HG03064 (cell line): ENCODE results near the gene ZNF185.

Source experiments
- ATAC-seq: cut with Tn5 transposase; IDR thresholded peaks from one replicate; pipeline ENCODE4 v1.9.1; 2021; ENCODE audit warnings: low read depth; ENCODE audit not compliant: unreplicated experiment

ZNF185 gene

GRCh38 chrX:152913910-152914309, 16.0 kb downstream of the ZNF185 start:
- no peak for ATAC-seq

DNA sequence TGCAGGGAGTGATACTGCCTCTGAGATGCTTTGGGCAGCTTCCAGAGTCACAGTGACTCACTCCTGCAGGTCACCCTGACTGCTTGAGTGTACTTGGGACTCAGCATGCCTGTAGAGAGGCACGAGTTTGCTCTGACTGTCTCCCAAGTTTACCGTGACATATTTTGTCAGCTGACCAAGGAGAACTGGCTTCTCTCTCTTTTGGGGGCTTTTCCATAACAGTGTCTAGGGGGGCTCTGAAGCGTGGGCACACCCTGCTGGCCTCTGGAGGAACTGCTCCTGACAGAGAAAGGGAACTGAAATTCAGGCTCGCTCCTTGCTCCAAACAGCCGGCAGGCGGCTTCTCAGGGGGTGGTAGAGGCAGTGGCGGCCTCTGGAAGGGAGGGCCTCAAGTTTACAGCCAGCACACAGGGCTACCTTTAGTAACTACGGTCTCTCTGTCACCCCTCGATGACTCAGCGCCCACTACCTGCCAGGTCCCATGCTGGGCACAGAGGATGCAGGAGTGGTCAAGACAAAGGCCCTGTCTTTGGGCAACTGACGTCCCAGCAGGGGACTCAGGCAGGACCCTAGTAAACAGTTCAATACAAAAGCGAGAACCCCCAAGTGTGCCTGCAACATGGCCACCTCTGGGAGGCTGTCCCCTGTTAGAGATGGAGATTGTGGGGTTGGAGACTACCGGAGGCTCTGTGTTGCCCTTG, 17.8 kb downstream of the ZNF185 start:
- peak; percentile 84 for ATAC-seq

- no peak for ATAC-seq
Observed at GRCh38 chrX:152917656-152918579, 20.1 kb downstream of the ZNF185 start.

- ATAC-seq = no peak
Observed at GRCh38 chrX:152918707-152919106, 20.8 kb downstream of the ZNF185 start.

GRCh38 chrX:152923599-152923998, 25.7 kb downstream of the ZNF185 start:
- no peak for ATAC-seq

GRCh38 chrX:152925835-152926234, 28.0 kb downstream of the ZNF185 start:
- no peak for ATAC-seq

DNA sequence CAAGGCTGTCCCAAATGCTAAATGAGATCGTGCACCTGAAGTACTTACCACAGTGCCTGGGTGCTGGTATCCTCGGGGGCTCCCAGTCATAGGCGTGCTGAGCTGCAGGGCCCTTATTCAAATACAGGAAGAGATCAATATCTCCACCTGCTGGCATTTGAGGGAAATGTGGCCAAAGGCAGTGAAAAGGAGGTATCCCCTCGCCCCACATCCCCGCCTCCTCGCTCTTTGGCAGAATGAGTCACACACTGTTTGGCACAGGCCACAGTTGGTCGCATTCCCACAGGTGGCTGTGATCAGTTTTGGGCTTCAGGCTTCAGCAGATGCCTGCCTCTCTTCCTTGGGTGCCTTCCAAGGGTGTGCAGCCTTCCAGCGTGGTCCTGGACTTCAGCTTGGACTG, 28.4 kb downstream of the ZNF185 start:
- no peak for ATAC-seq

- ATAC-seq = no peak
Observed at GRCh38 chrX:152926923-152927322, 29.1 kb downstream of the ZNF185 start.

- ATAC-seq = no peak
Observed at GRCh38 chrX:152927858-152928760, 30.2 kb downstream of the ZNF185 start.

- ATAC-seq = no peak
Observed at GRCh38 chrX:152928761-152929400, 31.0 kb downstream of the ZNF185 start.

GRCh38 chrX:152929898-152930297, 32.0 kb downstream of the ZNF185 start:
- no peak for ATAC-seq

- ATAC-seq = no peak
Observed at GRCh38 chrX:152930516-152930915, 32.6 kb downstream of the ZNF185 start.

GRCh38 chrX:152932144-152932543, 34.3 kb downstream of the ZNF185 start:
- no peak for ATAC-seq

GRCh38 chrX:152932598-152933175, 34.8 kb downstream of the ZNF185 start:
- no peak for ATAC-seq

GRCh38 chrX:152936306-152936705, 38.4 kb downstream of the ZNF185 start:
- ATAC-seq = no peak

DNA sequence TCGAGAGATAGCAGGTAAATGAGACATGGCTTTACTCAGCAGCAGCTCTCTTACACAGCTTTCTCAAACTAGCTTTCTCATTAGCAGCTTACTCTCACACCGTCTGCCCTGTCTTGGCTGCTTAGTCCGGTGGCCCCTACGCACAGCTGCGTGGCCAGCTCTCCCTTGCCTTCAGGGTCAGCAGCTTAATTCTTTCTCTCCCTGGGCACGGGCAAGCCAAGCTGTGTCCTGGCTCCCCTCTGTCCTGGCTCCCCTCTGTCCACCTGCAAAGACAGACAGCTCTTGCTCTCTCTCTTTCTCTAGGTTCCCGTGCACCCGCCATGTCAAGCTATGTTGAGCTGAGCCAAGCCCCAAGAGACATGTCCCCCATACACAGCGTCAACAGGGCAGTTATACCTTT, 39.4 kb downstream of the ZNF185 start:
- no peak for ATAC-seq

DNA sequence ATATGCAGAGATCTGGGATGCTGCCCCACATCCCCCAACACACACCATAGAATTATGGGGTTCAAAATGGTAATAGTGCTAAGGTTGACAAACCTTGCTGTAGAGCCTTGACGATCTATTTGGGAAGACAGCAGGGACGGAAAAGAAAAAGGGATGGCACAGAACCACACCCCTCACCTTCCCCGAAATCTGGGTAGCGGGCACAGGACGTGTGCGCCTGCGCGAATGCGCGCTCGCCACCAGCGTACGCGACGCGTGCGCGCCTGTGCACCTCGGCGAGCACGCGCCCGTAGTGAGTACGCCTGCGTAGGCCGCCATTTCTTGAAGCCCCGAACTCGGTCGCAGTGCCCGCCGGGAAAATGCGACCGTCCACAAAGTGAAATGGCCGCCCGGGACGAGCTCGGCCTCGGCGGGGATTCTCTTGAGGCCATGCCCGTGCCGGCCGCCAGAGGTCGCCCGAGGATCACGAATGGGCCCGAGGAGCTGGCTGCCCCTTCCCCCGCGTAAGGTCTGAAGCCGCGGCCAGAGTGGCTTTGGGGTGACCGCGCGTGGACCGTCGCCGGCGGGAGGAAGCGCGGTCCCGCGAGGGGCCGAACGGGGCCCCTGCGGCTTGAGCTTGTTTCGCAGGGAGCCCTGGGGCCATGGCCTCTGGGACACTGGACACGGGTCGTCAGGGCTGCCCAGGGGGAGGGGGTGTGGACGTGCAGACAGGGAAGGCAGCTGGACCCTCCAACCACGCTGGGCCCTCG, 43.6 kb downstream of the ZNF185 start:
- ATAC-seq = peak; percentile 82

DNA sequence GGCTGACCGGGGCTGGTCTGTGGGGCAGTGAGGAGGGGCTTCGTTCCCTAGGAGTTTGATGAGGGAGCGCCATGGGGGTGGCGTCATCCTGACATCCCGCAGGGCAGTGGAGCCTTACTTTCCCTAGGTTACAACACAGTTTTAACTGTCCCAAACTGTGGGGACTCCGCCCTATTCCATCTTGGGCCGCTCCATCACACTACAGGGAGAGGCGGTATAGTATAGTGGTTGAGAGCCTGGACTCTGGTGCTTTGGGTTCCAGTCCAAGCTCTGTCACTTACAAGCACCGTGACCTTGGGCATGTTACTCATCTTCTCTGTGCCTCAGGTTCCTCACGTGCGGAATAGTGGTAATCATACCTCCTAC, 44.2 kb downstream of the ZNF185 start:
- ATAC-seq = no peak

- ATAC-seq = no peak
Observed at GRCh38 chrX:152943826-152944225, 46.0 kb downstream of the ZNF185 start.
